Measurements from ENCODE around the gene DPPA4.
"Not testable (repeated sequence)": the region's sequence is repeated elsewhere in the genome, so short reads cannot be mapped to it uniquely, and the experiment has no call there.

DPPA4 gene, protein sequence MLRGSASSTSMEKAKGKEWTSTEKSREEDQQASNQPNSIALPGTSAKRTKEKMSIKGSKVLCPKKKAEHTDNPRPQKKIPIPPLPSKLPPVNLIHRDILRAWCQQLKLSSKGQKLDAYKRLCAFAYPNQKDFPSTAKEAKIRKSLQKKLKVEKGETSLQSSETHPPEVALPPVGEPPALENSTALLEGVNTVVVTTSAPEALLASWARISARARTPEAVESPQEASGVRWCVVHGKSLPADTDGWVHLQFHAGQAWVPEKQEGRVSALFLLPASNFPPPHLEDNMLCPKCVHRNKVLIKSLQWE

GRCh38 chr3:109337393-109337792 lies at the start of gene DPPA4:
Gene DPPA4 (minus strand): TSS chr3:109337546. CDS start chr3:109337517, 29 bp downstream.
- DNase-seq (ENCODE audit: low spot score): no peak

GRCh38 chr3:109385442-109386318 lies 48.3 kb upstream of the DPPA4 start:
- no peak for DNase-seq (ENCODE audit: low spot score)

DNA sequence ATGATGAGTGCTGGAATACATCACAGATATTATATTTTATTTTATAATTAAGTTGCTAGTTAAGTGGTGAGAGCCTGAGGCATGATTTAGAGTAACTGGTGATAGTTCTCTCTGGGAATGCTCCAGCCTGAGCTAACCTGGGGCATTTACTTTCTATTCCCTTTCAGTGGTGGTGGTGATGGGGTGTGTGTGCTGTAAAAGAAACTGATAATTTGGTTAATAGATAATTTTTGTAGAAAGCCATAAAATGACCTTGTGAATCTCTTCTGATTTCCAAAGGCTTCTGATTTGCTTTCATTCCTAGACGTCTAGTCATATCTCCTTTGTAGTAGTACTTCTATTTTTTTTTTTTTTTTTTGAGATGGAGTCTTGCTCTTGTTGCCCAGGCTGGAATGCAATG lies 46.8 kb upstream of the DPPA4 start:
- DNase-seq (ENCODE audit: low spot score): no peak

DNA sequence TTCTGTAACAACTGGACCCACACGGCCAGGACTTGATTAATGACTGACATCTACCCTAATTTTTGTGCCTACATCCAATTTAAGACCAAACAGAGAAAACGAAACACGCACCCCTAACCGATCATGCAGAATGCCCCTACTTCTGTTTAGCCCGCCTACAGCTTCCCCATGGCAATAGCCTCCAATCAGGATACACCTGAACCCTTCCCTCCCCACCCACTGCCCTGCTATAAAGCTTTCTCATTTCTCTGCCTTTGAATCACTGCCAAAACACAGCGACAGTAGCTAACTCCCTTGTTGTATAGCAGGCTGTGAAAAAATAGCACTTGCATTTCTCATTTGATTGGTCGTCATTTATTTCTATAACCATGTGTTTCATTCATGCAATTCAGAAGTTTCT lies 45.2 kb upstream of the DPPA4 start:
- DNase-seq (ENCODE audit: low spot score): no peak

- no peak for DNase-seq (ENCODE audit: low spot score)
These were observed 38.6 kb upstream of the DPPA4 start for GRCh38 chr3:109375975-109376374.

GRCh38 chr3:109374434-109374833 lies 37.1 kb upstream of the DPPA4 start:
- DNase-seq (ENCODE audit: low spot score): not testable (repeated sequence)

DNA sequence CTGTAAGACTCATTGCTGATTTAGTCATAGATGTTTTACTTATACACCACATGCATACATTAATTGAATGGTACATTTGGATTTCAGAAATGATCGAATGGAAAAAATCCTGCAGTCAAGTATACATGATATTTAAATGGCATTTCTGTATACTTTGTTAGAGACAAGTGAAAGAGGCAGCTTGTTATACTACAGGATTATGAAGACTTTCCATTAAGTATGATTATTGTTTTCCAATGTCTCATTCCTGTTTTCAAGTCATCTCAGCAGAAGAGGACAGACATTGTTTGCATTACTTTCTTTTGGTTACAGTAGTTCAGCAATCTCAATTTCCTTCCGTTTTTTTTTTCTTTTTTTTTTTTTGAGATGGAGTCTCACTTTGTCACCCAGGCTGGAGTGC lies 36.6 kb upstream of the DPPA4 start:
- DNase-seq (ENCODE audit: low spot score): no peak

DNA sequence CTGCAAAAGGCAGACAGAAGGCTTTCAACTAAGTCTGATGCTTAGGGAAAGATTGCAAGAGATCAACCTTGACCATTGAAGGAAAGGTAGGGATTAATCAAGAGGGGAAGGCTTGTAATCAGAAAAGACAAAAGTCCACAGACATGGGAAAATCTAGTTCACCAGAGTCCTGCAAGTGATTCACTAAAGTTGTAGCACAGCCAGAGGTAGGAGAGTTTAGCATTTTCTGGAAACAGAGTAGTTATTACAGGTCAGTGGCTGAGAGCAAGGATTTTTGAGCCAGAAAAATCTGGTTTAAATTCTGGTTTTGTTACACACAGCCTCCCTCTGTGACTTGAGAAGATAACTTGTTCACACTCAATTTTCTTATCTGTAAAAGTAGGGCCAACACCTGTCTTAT lies 35.3 kb upstream of the DPPA4 start:
- DNase-seq (ENCODE audit: low spot score): no peak

DNA sequence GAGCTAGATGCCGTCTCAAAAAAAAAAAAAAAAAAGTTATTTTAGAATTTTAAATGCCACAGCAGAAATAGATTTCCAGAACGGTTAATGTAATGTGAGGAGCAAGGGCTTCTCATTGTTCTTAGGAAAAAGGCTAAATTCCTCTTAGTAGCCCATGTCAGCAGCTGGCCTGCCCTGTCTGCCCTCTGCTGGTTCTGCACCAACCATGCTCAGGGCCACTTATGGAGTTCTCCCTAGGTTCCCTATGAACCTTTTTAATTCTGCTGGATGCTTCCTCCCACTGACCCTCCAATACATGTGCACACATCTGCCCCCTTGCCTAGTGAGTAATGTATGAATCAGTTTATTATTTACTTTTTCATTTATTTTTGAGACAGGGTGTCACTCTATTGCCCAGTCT lies 32.2 kb upstream of the DPPA4 start:
- no peak for DNase-seq (ENCODE audit: low spot score)

DNA sequence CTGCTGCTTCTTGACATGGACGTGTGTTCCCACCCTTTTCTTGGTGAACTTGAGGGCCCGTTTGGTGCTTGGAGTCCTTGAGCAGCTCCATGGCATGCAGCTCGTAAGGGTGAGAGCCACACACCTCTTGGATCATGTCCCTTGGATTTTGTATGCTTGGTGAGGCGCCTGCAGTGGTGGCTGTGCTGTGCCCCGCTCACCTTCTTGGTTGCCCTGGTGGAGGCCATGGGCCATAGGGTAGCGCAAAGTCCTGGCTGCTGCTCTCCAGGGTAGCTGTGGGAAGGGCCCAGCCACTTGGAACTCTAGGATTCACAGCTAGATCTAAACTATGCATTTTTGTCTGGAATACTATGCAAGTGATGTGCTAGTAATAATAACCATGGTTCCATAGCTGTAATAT lies 26.7 kb upstream of the DPPA4 start:
- no peak for DNase-seq (ENCODE audit: low spot score)

DNA sequence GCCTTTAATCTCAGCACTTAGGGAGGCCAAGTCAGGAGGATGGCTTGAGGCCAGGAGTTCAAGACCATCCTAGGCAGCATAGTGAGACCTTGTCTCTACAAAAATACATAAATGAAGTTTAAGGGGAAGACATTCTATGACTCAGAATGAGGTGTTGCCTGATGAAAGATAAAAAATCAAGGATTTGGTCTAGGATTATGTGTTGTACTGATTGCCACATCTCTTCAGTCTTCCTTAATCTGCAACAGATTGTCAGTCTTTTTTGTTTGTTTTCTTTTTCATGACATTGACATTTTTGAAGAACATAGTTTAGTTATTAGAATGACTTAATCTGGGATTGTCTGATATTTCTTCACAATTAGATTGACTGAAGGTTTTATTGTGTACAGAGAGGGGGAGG lies 26.3 kb upstream of the DPPA4 start:
- no peak for DNase-seq (ENCODE audit: low spot score)

- DNase-seq (ENCODE audit: low spot score): no peak
These were observed 25.5 kb upstream of the DPPA4 start for GRCh38 chr3:109362823-109363222.

DNA sequence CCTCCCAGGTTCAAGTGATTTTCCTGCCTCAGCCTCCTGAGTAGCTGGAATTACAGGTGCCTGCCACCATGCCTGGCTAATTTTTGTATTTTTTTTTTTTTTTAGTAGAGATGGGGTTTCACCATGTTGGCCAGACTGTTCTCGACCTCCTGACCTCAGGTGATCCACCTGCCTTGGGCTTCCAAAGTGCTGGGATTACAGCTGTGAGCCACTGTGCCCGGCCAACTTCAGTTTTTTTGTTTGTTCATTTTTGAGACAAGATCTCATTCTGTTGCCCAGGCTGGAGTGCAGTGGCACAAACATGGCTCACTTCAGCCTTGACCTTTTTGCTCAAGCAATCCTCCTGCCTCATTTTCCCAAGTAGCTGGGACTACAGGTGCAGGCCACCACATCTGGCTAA lies 21.5 kb upstream of the DPPA4 start:
- DNase-seq (ENCODE audit: low spot score): not testable (repeated sequence)

DNA sequence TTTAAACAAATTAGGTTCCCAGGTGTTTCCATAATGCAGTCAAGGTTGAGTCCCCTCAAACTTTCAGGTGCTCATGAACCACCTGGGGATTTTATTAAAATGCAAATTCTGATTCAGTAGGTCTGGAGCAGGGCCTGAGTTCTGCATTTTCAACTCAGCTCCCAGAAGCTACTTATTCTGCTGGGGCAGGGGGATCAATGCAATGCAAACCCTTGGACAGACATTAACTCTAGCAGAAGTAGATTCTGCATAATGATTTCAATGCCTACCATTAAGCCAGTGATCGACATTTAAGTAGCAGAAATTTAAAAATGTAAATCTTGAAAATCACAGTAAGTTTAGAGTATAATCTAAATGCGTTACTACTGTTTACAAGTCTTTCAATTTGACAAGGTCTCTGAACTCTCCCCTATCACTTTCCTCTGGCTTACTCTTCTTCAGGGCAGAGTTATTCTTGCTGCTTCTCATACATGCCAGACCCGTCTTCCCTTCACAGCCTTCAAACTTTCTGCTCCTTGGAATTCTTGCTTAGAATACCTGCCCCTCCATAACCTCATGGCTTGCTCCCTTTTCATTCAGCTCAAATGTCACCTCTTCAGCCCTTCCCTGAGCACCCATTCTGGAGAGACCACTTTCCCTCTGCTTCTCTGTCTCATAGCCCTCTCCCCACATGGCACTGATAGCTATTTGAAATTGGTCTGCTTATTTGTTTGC lies 19.3 kb upstream of the DPPA4 start:
- DNase-seq (ENCODE audit: low spot score): no peak

- DNase-seq (ENCODE audit: low spot score): no peak
These were observed 18.5 kb upstream of the DPPA4 start for GRCh38 chr3:109355625-109356441.

GRCh38 chr3:109353057-109353456 lies 15.7 kb upstream of the DPPA4 start:
- no peak for DNase-seq (ENCODE audit: low spot score)

GRCh38 chr3:109351231-109351630 lies 13.9 kb upstream of the DPPA4 start:
- DNase-seq (ENCODE audit: low spot score): no peak

DNA sequence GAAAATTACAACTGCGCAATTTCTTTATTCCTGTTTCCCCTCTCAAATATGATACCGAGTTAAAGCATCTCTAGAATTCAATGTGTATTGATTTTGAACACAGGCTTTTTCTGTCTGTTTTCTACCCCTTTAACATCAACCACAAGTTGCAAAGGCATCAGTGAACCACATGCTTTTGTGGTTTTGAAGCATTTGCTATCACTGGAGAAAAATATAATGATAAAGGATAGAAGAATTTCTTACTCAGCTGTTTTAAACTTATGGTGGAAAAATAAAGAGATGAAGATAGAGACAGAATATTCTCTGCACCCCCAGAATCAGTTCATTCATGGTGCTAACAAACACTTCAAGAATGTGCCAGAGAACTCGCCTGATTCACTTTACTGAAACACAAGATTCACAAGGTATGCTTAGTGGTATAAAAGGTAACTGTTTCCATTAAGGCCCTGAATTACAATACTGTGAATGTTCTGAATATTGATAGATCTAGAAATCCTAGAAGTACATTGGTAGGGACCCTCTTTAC lies 9.5 kb upstream of the DPPA4 start:
- DNase-seq (ENCODE audit: low spot score): no peak

GRCh38 chr3:109346099-109346498 lies 8.8 kb upstream of the DPPA4 start:
- DNase-seq (ENCODE audit: low spot score): no peak

- no peak for DNase-seq (ENCODE audit: low spot score)
These were observed 2.6 kb upstream of the DPPA4 start for GRCh38 chr3:109339714-109340648.

DNA sequence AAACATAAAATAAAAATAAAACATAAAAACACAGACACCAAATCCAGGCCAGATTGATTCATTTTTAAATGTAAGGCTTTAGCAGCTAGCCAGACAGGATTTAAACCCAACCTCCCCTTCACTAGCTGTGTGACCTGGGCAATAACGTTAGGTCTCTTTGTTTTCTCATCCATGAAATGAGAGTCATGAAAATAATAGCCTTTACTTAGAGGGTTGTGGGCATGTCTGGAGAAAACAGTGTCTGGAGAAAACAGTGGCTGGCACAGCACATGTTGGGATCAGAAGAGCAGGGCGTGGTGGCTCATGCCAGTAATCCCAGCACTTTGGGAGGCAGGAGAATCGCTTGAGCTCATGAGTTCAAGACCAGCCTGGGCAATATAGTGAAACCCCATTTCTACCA lies 1.9 kb upstream of the DPPA4 start:
- no peak for DNase-seq (ENCODE audit: low spot score)
